GM12878 (cell line): ENCODE data around the gene POU2F3.

ENCODE experiments used
- EZH2 ChIP-seq: IDR thresholded peaks from 2 replicates; pipeline ENCODE4 v1.6.1; 2012; ENCODE audit warnings: low read depth, mild to moderate bottlenecking, control low read depth, inconsistent platforms, low read length, borderline replicate concordance; ENCODE audit not compliant: control insufficient read depth
- HDAC2 ChIP-seq: fragments of 200-600 bp; sonication (generic); IDR thresholded peaks from 2 replicates; pipeline ENCODE4 v1.6.1; 2017
- HDGF ChIP-seq: fragments of 450-650 bp; IDR thresholded peaks from 2 replicates; pipeline ENCODE4 v1.6.1; 2016; ENCODE audit warnings: antibody characterized with exemption
- NFYB ChIP-seq: IDR thresholded peaks from 2 replicates; pipeline ENCODE4 v1.6.1; 2011; ENCODE audit warnings: low read depth, mild to moderate bottlenecking, low read length, improper control_type of control experiment, moderate library complexity; ENCODE audit not compliant: insufficient read depth
- RFX5 ChIP-seq: IDR thresholded peaks from 2 replicates; pipeline ENCODE4 v1.6.1; 2011; ENCODE audit warnings: low read depth, low read length, improper control_type of control experiment
- STAT1 ChIP-seq: fragments of 450-650 bp; conservative IDR thresholded peaks from 2 replicates; pipeline ENCODE4 v1.6.1; 2014; ENCODE audit warnings: antibody characterized with exemption, mild to moderate bottlenecking
- YBX1 ChIP-seq: fragments of 450-650 bp; IDR thresholded peaks from 2 replicates; pipeline ENCODE4 v1.6.1; 2016; ENCODE audit warnings: antibody characterized with exemption
- ZNF274 ChIP-seq: IDR thresholded peaks from one replicate; pipeline ENCODE4 v1.8.0; 2011; ENCODE audit not compliant: insufficient read length, insufficient read depth
- TF ChIP-seq, protein P1 (sequence below): IDR thresholded peaks from 2 replicates; pipeline ENCODE4 v1.6.1; 2012; ENCODE audit warnings: low read depth, low read length, improper control_type of control experiment
- TF ChIP-seq, protein P2 (sequence below): fragments of 450-650 bp; IDR thresholded peaks from 2 replicates; pipeline ENCODE4 v1.6.1; 2017; ENCODE audit warnings: antibody characterized with exemption, mild to moderate bottlenecking, moderate library complexity
- TF ChIP-seq, protein P3 (sequence below): fragments of 450-650 bp; IDR thresholded peaks from 2 replicates; pipeline ENCODE4 v1.6.1; 2017; ENCODE audit warnings: mild to moderate bottlenecking, moderate library complexity
- TF ChIP-seq, protein P4 (sequence below): IDR thresholded peaks from 2 replicates; pipeline ENCODE4 v1.6.1; 2011; ENCODE audit warnings: low read depth, low read length, improper control_type of control experiment, borderline replicate concordance

DNA sequence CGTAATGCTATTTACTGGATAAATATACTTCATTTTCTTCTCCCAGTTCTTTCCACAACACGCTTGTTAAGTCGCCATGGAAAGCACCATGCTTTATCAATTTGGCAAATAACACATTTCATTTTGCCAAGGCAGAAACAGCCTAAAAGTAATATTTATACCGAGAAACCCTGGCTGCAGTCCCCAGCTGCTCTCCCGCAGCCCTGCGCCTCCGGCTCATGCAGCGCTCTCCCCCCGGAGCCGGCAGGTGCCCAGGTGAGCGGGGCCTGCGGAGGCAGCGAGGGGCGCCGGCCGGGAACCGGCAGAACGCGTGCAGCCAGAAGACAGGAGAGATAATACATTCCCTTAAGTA lies 95.6 kb downstream of the POU2F3 start:
- TF ChIP-seq, protein P1, sequence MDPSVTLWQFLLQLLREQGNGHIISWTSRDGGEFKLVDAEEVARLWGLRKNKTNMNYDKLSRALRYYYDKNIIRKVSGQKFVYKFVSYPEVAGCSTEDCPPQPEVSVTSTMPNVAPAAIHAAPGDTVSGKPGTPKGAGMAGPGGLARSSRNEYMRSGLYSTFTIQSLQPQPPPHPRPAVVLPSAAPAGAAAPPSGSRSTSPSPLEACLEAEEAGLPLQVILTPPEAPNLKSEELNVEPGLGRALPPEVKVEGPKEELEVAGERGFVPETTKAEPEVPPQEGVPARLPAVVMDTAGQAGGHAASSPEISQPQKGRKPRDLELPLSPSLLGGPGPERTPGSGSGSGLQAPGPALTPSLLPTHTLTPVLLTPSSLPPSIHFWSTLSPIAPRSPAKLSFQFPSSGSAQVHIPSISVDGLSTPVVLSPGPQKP, result no peak
- TF ChIP-seq, protein P2, sequence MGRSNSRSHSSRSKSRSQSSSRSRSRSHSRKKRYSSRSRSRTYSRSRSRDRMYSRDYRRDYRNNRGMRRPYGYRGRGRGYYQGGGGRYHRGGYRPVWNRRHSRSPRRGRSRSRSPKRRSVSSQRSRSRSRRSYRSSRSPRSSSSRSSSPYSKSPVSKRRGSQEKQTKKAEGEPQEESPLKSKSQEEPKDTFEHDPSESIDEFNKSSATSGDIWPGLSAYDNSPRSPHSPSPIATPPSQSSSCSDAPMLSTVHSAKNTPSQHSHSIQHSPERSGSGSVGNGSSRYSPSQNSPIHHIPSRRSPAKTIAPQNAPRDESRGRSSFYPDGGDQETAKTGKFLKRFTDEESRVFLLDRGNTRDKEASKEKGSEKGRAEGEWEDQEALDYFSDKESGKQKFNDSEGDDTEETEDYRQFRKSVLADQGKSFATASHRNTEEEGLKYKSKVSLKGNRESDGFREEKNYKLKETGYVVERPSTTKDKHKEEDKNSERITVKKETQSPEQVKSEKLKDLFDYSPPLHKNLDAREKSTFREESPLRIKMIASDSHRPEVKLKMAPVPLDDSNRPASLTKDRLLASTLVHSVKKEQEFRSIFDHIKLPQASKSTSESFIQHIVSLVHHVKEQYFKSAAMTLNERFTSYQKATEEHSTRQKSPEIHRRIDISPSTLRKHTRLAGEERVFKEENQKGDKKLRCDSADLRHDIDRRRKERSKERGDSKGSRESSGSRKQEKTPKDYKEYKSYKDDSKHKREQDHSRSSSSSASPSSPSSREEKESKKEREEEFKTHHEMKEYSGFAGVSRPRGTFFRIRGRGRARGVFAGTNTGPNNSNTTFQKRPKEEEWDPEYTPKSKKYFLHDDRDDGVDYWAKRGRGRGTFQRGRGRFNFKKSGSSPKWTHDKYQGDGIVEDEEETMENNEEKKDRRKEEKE, result no peak
- no peak for TF ChIP-seq ZNF274
- no peak for TF ChIP-seq STAT1
- TF ChIP-seq NFYB, result no peak
- TF ChIP-seq, protein P3, sequence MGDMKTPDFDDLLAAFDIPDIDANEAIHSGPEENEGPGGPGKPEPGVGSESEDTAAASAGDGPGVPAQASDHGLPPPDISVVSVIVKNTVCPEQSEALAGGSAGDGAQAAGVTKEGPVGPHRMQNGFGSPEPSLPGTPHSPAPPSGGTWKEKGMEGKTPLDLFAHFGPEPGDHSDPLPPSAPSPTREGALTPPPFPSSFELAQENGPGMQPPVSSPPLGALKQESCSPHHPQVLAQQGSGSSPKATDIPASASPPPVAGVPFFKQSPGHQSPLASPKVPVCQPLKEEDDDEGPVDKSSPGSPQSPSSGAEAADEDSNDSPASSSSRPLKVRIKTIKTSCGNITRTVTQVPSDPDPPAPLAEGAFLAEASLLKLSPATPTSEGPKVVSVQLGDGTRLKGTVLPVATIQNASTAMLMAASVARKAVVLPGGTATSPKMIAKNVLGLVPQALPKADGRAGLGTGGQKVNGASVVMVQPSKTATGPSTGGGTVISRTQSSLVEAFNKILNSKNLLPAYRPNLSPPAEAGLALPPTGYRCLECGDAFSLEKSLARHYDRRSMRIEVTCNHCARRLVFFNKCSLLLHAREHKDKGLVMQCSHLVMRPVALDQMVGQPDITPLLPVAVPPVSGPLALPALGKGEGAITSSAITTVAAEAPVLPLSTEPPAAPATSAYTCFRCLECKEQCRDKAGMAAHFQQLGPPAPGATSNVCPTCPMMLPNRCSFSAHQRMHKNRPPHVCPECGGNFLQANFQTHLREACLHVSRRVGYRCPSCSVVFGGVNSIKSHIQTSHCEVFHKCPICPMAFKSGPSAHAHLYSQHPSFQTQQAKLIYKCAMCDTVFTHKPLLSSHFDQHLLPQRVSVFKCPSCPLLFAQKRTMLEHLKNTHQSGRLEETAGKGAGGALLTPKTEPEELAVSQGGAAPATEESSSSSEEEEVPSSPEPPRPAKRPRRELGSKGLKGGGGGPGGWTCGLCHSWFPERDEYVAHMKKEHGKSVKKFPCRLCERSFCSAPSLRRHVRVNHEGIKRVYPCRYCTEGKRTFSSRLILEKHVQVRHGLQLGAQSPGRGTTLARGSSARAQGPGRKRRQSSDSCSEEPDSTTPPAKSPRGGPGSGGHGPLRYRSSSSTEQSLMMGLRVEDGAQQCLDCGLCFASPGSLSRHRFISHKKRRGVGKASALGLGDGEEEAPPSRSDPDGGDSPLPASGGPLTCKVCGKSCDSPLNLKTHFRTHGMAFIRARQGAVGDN, result no peak
- TF ChIP-seq RFX5, result no peak
- no peak for TF ChIP-seq HDAC2
- TF ChIP-seq, protein P4, sequence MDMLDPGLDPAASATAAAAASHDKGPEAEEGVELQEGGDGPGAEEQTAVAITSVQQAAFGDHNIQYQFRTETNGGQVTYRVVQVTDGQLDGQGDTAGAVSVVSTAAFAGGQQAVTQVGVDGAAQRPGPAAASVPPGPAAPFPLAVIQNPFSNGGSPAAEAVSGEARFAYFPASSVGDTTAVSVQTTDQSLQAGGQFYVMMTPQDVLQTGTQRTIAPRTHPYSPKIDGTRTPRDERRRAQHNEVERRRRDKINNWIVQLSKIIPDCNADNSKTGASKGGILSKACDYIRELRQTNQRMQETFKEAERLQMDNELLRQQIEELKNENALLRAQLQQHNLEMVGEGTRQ, result no peak
- no peak for TF ChIP-seq HDGF
- no peak for TF ChIP-seq YBX1
- TF ChIP-seq EZH2, result no peak
